Effector memory CD8-positive, alpha-beta T cell (primary cell): ENCODE measurements around the gene HOGA1.
"Not testable (repeated sequence)": the region's sequence is repeated elsewhere in the genome, so short reads cannot be mapped to it uniquely, and the experiment has no call there.

Source experiments
- ATAC-seq: fragments of 150-1000 bp; cut with Tn5 transposase; replicated peaks from 2 replicates; pipeline ENCODE4 v1.10.0; 2021; ENCODE audit warnings: mild to moderate bottlenecking, moderate library complexity
- DNase-seq, 3 experiments: peaks; one replicate each; pipeline ENCODE4 v3.0.0; 2021
- H3K27ac Mint-ChIP-seq, 2 donors: one replicate each; pipeline ENCODE4 v1.8.0; 2022; ENCODE audit warnings: mild to moderate bottlenecking in 2 of 2, mixed read lengths in 2 of 2, moderate library complexity in 2 of 2
- H3K27me3 Mint-ChIP-seq, 2 donors: one replicate each; pipeline ENCODE4 v1.8.0; 2022; ENCODE audit warnings: mixed read lengths in 2 of 2
- H3K36me3 Mint-ChIP-seq: one replicate; pipeline ENCODE4 v1.8.0; 2022; ENCODE audit warnings: mild to moderate bottlenecking, moderate library complexity, mixed read lengths; ENCODE audit not compliant: insufficient read depth
- H3K4me1 Mint-ChIP-seq, 2 donors: one replicate each; pipeline ENCODE4 v1.8.0; 2022; ENCODE audit warnings: low read depth in 2 of 2, mixed read lengths in 2 of 2
- H3K4me3 Mint-ChIP-seq, 2 donors: one replicate each; pipeline ENCODE4 v1.8.0; 2022; ENCODE audit warnings: mild to moderate bottlenecking in 2 of 2, mixed read lengths in 2 of 2, moderate library complexity in 2 of 2
- H3K9me3 Mint-ChIP-seq, 2 donors: one replicate each; pipeline ENCODE4 v1.8.0; 2022; ENCODE audit warnings: mixed read lengths in 2 of 2

Gene HOGA1

DNA sequence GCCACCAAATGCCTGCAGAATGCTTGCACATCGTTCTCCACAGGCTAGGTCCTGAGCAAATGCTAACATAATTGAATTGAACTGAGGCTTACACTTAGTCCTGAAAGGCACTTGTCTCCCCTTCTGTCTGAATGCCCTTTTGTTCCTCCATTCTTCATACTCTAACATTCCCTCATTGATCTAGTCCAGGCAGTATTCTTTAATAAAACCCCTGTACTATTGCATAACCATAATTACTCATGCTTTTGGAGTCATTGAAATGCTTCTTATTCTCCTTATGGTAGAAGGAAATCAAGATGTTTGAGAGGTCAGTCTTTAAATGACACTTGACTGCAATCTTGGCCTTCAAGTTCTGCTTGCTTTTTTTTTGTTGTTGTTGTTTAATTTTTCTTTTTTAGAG lies 63.4 kb downstream of the HOGA1 start:
- Mint-ChIP-seq H3K9me3 (no peaks in the 10 kb centered on the region), H3K36me3 (peaks cover 21% of the 10 kb centered on the region), H3K27ac (peak overlapping the region; percentile 95), H3K27me3 (no peaks in the 10 kb centered on the region), H3K4me3 (no peak overlapping the region), H3K4me1 (peaks cover 21 to 34% of the 10 kb centered on the region in 2 donors)
- DNase-seq (no peak), ATAC-seq (no peak)

- H3K36me3 Mint-ChIP-seq = peaks cover 33% of the 10 kb centered on the region
- H3K27me3 Mint-ChIP-seq = no peaks in the 10 kb centered on the region
Observed at GRCh38 chr10:97648562-97649404, 64.6 kb downstream of the HOGA1 start.

GRCh38 chr10:97649405-97649750 lies 65.2 kb downstream of the HOGA1 start:
- peaks cover 18 to 29% of the 10 kb centered on the region in 2 donors for H3K4me1 Mint-ChIP-seq
- peak overlapping the region; percentile 95 for H3K27ac Mint-ChIP-seq
- peak overlapping the region; percentile 50 to 75 for H3K4me3 Mint-ChIP-seq
- DNase-seq, H3K27me3 Mint-ChIP-seq, H3K9me3 Mint-ChIP-seq: not testable (repeated sequence)
- H3K36me3 Mint-ChIP-seq = peaks cover 39% of the 10 kb centered on the region
- ATAC-seq = peak; percentile 28

More at GRCh38 chr10:97648562-97649404, 64.6 kb downstream of the HOGA1 start:
- Mint-ChIP-seq H3K4me1 (peaks cover 18 to 29% of the 10 kb centered on the region in 2 donors), H3K4me3 (peak overlapping the region; percentile 50 to 75), H3K9me3 (no peaks in the 10 kb centered on the region), H3K27ac (peak overlapping the region; percentile 95)
- DNase-seq (peak; percentile 29 to 41 (median 37)), ATAC-seq (peak; percentile 100)

DNA sequence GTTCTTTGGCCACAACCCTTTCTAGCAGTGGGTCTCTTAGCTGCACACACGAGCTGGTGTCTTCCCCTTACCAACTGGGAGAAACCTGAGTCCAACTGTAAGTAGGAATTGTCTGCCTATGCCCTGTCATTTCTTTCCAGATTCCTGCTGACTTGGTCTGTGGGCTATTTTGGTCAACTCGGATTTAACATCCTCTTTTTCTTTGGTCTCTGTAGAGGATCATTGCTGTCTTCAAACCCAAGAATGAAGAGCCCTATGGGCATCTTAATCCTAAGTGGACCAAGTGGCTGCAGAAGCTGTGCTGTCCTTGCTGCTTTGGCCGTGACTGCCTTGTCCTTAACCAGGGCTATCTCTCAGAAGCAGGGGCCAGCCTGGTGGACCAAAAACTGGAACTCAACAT lies 66.5 kb downstream of the HOGA1 start:
- no peak for DNase-seq
- Mint-ChIP-seq H3K27me3 (no peaks in the 10 kb centered on the region), H3K4me3 (no peak overlapping the region), H3K36me3 (peaks cover 46% of the 10 kb centered on the region), H3K9me3 (no peaks in the 10 kb centered on the region), H3K4me1 (peaks cover 18 to 27% of the 10 kb centered on the region in 2 donors), H3K27ac (no peak overlapping the region)
- no peak for ATAC-seq

GRCh38 chr10:97651773-97652172 lies 67.6 kb downstream of the HOGA1 start:
- Mint-ChIP-seq H3K36me3 (peaks cover 50% of the 10 kb centered on the region), H3K4me3 (no peak overlapping the region), H3K27ac (no peak overlapping the region), H3K9me3 (no peaks in the 10 kb centered on the region), H3K4me1 (peaks cover 18 to 25% of the 10 kb centered on the region in 2 donors), H3K27me3 (no peaks in the 10 kb centered on the region)
- DNase-seq (no peak), ATAC-seq (no peak)

DNA sequence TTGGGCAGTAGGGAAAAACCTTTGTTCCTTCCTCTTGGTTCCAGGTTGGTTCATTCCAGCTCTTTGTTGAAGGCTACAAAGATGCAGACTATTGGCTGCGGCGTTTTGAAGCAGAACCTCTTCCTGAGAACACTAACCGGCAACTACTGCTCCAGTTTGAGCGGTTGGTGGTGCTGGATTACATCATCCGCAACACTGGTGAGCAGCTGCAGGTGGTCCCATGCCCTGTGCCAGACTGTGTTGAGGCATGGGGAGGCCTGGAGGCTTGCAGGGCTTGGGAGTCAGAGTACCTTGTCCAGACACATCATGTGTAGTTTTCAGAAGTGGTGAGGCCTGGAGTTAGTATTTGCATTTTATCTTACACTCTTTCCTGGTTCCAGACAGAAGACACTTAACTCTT lies 72.6 kb downstream of the HOGA1 start:
- no peak overlapping the region for H3K4me3 Mint-ChIP-seq
- H3K27ac Mint-ChIP-seq = peak overlapping the region in 1 of 2 donors; percentile 54
- H3K27me3 Mint-ChIP-seq = no peaks in the 10 kb centered on the region
- H3K4me1 Mint-ChIP-seq = peaks cover 1 to 10% of the 10 kb centered on the region in 2 donors
- DNase-seq (no peak), ATAC-seq (no peak)
- H3K9me3 Mint-ChIP-seq = no peaks in the 10 kb centered on the region
- peaks cover 82% of the 10 kb centered on the region for H3K36me3 Mint-ChIP-seq

DNA sequence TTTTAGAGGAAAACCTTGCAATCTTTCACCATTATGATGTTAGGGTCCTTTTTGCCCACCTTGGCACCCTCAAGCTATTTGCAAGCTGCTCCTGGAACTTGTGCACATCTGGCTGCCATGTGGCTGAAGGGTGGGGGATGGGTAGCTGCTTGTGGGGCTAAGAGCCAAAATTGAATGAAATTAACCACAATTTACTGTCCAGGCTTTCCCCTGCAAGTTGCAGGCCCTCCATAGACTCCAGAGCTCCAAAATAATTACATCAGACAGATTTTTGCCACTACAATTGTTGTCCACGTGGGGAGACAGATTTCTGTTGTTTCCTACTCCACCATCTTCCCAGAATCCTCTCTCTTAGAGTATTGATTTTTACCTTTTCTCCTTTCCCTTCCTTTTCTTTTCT lies 75.4 kb downstream of the HOGA1 start:
- Mint-ChIP-seq H3K27me3 (no peaks in the 10 kb centered on the region), H3K36me3 (peaks cover 73% of the 10 kb centered on the region), H3K9me3 (no peaks in the 10 kb centered on the region), H3K4me3 (no peak overlapping the region), H3K4me1 (peaks cover 0 to 5% of the 10 kb centered on the region in 2 donors), H3K27ac (no peak overlapping the region)
- ATAC-seq = no peak
- DNase-seq = no peak
